Measurements from ENCODE around the gene NIPBL. TPM values are rescaled to one million over a fixed set of nuclear protein-coding genes. Genes with fewer than 3 reads are reported as not detected.

NIPBL gene
- total and polyA plus RNA-seq, 7 donors, result 7.6 to 66.4 (median 53.5) TPM

DNA sequence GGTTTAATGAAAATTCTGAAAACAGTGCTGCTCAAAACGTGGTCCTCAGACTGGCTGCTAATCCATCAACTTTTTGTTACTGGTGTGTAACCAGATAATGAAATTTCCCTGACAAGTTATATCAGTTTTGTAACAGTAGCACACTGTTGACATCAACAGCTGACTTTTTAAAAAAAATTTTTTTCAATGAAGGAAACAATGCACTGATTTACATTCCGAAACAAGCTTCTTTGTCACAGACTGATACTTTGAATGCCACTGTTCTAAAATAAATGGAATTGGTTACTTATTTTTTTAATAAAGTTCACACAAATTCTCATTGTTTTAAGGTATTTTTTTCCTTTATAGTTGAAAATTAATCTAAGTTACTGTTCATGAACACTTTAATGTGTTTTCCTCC lies 169.1 kb downstream of the NIPBL start:
- H3K4me1 ChIP-seq, result peaks cover 0 to 2% (median under 1%) of the 10 kb centered on the region in 4 donors
- H3K27me3 ChIP-seq, result no peaks in the 10 kb centered on the region
- 92 to 93% methylated on average over 2 of the region's 2 CpGs for WGBS, 2 donors
- H3K4me3 ChIP-seq, result no peak overlapping the region
- no peak for TF ChIP-seq POLR2AphosphoS5 (IDR thresholded peaks at IDR 0.05)
- TF ChIP-seq EP300 (IDR thresholded peaks at IDR 0.05), result no peak
- TF ChIP-seq, protein P1, sequence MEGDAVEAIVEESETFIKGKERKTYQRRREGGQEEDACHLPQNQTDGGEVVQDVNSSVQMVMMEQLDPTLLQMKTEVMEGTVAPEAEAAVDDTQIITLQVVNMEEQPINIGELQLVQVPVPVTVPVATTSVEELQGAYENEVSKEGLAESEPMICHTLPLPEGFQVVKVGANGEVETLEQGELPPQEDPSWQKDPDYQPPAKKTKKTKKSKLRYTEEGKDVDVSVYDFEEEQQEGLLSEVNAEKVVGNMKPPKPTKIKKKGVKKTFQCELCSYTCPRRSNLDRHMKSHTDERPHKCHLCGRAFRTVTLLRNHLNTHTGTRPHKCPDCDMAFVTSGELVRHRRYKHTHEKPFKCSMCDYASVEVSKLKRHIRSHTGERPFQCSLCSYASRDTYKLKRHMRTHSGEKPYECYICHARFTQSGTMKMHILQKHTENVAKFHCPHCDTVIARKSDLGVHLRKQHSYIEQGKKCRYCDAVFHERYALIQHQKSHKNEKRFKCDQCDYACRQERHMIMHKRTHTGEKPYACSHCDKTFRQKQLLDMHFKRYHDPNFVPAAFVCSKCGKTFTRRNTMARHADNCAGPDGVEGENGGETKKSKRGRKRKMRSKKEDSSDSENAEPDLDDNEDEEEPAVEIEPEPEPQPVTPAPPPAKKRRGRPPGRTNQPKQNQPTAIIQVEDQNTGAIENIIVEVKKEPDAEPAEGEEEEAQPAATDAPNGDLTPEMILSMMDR (IDR thresholded peaks at IDR 0.05), result no peak
- no peak for TF ChIP-seq POLR2A (IDR thresholded peaks at IDR 0.05)
- H3K36me3 ChIP-seq, result peaks cover 12 to 80% (median 23%) of the 10 kb centered on the region in 4 donors
- DNase-seq, result no peak
- H3K9me3 ChIP-seq, result no peaks in the 10 kb centered on the region
- intact Hi-C loops (cut with DNase I), result no loop called here
- H3K27ac ChIP-seq, result no peak overlapping the region

DNA sequence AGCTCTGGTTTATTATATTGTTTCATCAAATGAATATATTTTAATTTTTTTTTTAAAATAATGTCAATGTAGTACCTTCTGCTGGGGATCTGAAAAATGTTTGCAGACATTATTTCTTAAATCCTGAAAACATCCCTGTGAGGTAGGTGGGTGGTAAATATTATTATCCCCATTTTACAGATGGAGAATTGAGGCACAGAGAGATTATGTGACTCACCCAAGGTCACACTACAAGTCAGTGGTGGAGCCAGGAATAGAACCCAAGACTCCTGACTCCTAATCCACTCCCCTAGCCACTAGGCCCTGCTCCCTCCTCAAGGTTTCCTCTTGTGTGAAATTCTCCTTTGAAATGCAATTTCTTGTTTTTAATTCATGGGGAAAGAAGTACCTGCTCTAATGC lies 171.4 kb downstream of the NIPBL start:
- Histone ChIP-seq H3K9me3 (no peaks in the 10 kb centered on the region), H3K4me1 (no peaks in the 10 kb centered on the region), H3K36me3 (peaks cover 12 to 95% (median 34%) of the 10 kb centered on the region in 4 donors), H3K27ac (no peak overlapping the region), H3K4me3 (no peak overlapping the region), H3K27me3 (no peaks in the 10 kb centered on the region)
- intact Hi-C loops (cut with DNase I), result no loop called here
- DNase-seq, result no peak
- no peak for TF ChIP-seq EP300 (IDR thresholded peaks at IDR 0.05)
- no peak for TF ChIP-seq POLR2A (IDR thresholded peaks at IDR 0.05)
- TF ChIP-seq, protein P1 (IDR thresholded peaks at IDR 0.05), result no peak
- TF ChIP-seq POLR2AphosphoS5 (IDR thresholded peaks at IDR 0.05), result no peak

DNA sequence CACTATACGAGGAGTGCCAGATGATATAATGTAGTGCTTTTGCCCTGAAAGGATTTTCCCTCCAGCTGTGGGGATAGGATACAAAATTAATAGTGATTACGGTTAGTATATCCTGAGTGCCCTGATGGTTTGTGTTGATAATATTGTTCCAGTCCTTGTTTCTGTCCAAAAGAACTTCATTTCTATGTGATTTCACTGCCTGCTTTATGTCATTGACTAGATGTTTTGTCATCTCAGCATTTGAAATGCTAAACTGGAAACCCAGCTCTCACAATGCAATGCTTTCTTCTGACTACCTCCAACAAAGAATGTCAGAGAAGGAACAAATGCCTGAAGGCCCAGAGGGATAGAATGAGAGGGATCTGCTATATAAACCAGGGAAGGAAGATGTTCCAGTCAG lies 177.8 kb downstream of the NIPBL start:
- Histone ChIP-seq H3K27me3 (no peaks in the 10 kb centered on the region), H3K27ac (no peak overlapping the region), H3K4me3 (no peak overlapping the region), H3K4me1 (no peaks in the 10 kb centered on the region), H3K36me3 (peaks cover 8 to 89% (median 29%) of the 10 kb centered on the region in 4 donors), H3K9me3 (no peaks in the 10 kb centered on the region)
- TF ChIP-seq POLR2A (IDR thresholded peaks at IDR 0.05), result no peak
- WGBS, 2 donors, result 93 to 94% methylated on average over 2 of the region's 2 CpGs
- DNase-seq, result no peak
- intact Hi-C loops (cut with DNase I), result loop anchor here (10.0 kb wide), 1 partner anchor 260 kb away; no protein-coding TSS in a partner anchor

DNA sequence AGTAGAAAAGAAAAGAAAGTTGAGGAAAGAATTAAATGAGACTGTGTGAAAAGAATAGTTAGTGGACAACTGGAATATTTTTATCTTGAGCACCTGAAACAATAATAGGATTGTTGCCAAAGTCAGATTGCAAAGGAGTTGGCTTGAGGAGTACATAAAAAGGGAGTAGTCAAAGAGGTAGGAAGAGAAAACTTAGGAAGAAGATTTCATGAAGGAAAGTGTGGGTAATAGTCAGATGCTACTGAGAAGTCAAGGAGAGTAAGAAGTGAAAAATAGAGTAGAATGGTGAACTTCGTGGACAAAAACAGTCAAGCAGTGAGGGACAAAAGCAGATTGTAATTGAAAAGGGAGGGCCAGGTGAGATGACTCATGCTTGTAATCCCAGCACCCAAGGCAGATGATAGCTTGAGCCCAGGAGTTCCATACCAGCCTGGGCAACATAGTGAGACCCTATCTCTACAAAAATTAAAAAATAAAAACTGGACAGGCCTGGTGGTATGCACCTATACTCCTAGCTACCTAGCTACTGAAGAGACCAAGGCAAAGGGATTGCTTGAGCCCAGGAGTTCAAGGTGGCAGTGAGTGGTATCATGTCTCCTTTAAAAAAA lies 178.9 kb downstream of the NIPBL start:
- intact Hi-C loops (cut with DNase I), result loop anchor here (10.0 kb wide), 1 partner anchor 259 kb away; no protein-coding TSS in a partner anchor
- 86 to 94% methylated on average over 1 of the region's 1 CpG for WGBS, 2 donors
- Histone ChIP-seq H3K9me3 (no peaks in the 10 kb centered on the region), H3K4me3 (no peak overlapping the region), H3K27me3 (no peaks in the 10 kb centered on the region), H3K27ac (no peak overlapping the region), H3K4me1 (no peaks in the 10 kb centered on the region), H3K36me3 (peaks cover 5 to 89% (median 24%) of the 10 kb centered on the region in 4 donors)
- TF ChIP-seq EP300 (IDR thresholded peaks at IDR 0.05), result no peak
- TF ChIP-seq, protein P1 (IDR thresholded peaks at IDR 0.05), result no peak
- DNase-seq, result no peak

DNA sequence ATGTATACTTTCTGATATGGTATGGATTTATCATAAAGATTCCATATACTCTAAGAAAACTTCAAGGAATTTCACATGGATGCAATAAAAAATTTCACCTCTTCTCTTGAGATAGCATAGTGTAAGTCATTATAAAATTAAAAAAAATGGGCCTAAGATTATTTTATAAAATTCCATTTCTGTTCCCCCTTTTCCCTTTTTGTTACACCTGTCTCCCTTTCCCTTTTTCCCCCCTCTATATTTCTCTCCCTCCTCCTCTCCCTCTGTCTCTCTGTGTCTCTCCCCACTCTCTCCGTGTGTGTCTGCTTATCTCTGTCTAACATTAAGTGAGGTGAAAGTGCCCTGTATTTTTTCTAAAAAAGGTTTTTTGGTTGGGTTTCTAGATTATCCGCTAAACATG lies 180.2 kb downstream of the NIPBL start:
- Histone ChIP-seq H3K4me3 (no peak overlapping the region), H3K27ac (no peak overlapping the region), H3K4me1 (no peaks in the 10 kb centered on the region), H3K9me3 (no peaks in the 10 kb centered on the region), H3K36me3 (peaks cover 12 to 89% (median 28%) of the 10 kb centered on the region in 4 donors), H3K27me3 (no peaks in the 10 kb centered on the region)
- DNase-seq, result no peak
- TF ChIP-seq POLR2AphosphoS5 (IDR thresholded peaks at IDR 0.05), result no peak
- TF ChIP-seq, protein P1 (IDR thresholded peaks at IDR 0.05), result no peak
- TF ChIP-seq EP300 (IDR thresholded peaks at IDR 0.05), result no peak
- no peak for TF ChIP-seq POLR2A (IDR thresholded peaks at IDR 0.05)
- 84 to 91% methylated on average over 2 of the region's 2 CpGs for WGBS, 2 donors
- intact Hi-C loops (cut with DNase I), result loop anchor here (10.0 kb wide), 1 partner anchor 258 kb away; no protein-coding TSS in a partner anchor
